ENCODE measurements around the gene NRN1.

Gene NRN1

GRCh38 chr6:5981126-5982026 is 25.3 kb downstream of the NRN1 start:
- no peak for DNase-seq (ENCODE audit: low read depth in 1 of 2, low spot score in 1 of 2)
- no peaks in the 10 kb centered on the region for H3K27me3 ChIP-seq (ENCODE audit: insufficient read depth, poor library complexity, severe bottlenecking)
- TF ChIP-seq GABPA (IDR thresholded peaks at IDR 0.05; ENCODE audit: low read depth) (no peak), REST (IDR thresholded peaks at IDR 0.05; ENCODE audit: insufficient replicate concordance, low read depth) (no peak), POLR2AphosphoS5 (IDR thresholded peaks at IDR 0.05; ENCODE audit: low read depth) (no peak), SPI1 (IDR thresholded peaks at IDR 0.05; ENCODE audit: borderline replicate concordance, low read depth) (no peak), CTCF (IDR thresholded peaks at IDR 0.05; ENCODE audit: insufficient read depth, low read length) (no peak)
- H3K27ac ChIP-seq (replicated peaks) = no peak overlapping the region
- no peak overlapping the region for H3K4me3 ChIP-seq (replicated peaks; ENCODE audit: insufficient read depth, low read length)

- TF ChIP-seq CTCF (IDR thresholded peaks at IDR 0.05; ENCODE audit: insufficient read depth, low read length) (no peak), SPI1 (IDR thresholded peaks at IDR 0.05; ENCODE audit: borderline replicate concordance, low read depth) (no peak), REST (IDR thresholded peaks at IDR 0.05; ENCODE audit: insufficient replicate concordance, low read depth) (no peak), POLR2AphosphoS5 (IDR thresholded peaks at IDR 0.05; ENCODE audit: low read depth) (no peak), GABPA (IDR thresholded peaks at IDR 0.05; ENCODE audit: low read depth) (no peak)
- Histone ChIP-seq H3K4me3 (replicated peaks; ENCODE audit: insufficient read depth, low read length) (no peak overlapping the region), H3K27ac (replicated peaks) (peak overlapping the region; percentile 33), H3K27me3 (ENCODE audit: insufficient read depth, poor library complexity, severe bottlenecking) (no peaks in the 10 kb centered on the region)
- DNase-seq (ENCODE audit: low read depth in 1 of 2, low spot score in 1 of 2) = peak in 1 of 2 experiments; percentile 50
These were observed 26.9 kb downstream of the NRN1 start for GRCh38 chr6:5979650-5980420.

GRCh38 chr6:5976811-5977210 is 29.9 kb downstream of the NRN1 start:
- Histone ChIP-seq H3K27me3 (ENCODE audit: insufficient read depth, poor library complexity, severe bottlenecking) (no peaks in the 10 kb centered on the region), H3K4me3 (replicated peaks; ENCODE audit: insufficient read depth, low read length) (no peak overlapping the region), H3K27ac (replicated peaks) (no peak overlapping the region)
- no peak for DNase-seq (ENCODE audit: low read depth in 1 of 2, low spot score in 1 of 2)
- TF ChIP-seq SPI1 (IDR thresholded peaks at IDR 0.05; ENCODE audit: borderline replicate concordance, low read depth) (no peak), REST (IDR thresholded peaks at IDR 0.05; ENCODE audit: insufficient replicate concordance, low read depth) (no peak), POLR2AphosphoS5 (IDR thresholded peaks at IDR 0.05; ENCODE audit: low read depth) (no peak), CTCF (IDR thresholded peaks at IDR 0.05; ENCODE audit: insufficient read depth, low read length) (no peak), GABPA (IDR thresholded peaks at IDR 0.05; ENCODE audit: low read depth) (no peak)
